Ishikawa (cell line): Measurements from ENCODE around the gene SV2B.

Experiments used
- CEBPB ChIP-seq: IDR thresholded peaks from 2 replicates; pipeline ENCODE4 v1.6.1; 2012
- CREB1 ChIP-seq: IDR thresholded peaks from 2 replicates; pipeline ENCODE4 v1.6.1; 2012; ENCODE audit warnings: low read depth
- EGR1 ChIP-seq: IDR thresholded peaks from 2 replicates; pipeline ENCODE4 v1.6.1; 2012
- EP300 ChIP-seq: IDR thresholded peaks from 2 replicates; pipeline ENCODE4 v1.6.1; 2012; ENCODE audit warnings: borderline replicate concordance
- FOXM1 ChIP-seq: IDR thresholded peaks from 2 replicates; pipeline ENCODE4 v1.6.1; 2012; ENCODE audit warnings: low read depth, borderline replicate concordance
- NFIC ChIP-seq: IDR thresholded peaks from 2 replicates; pipeline ENCODE4 v1.6.1; 2012
- RAD21 ChIP-seq: IDR thresholded peaks from 2 replicates; pipeline ENCODE4 v1.6.1; 2012; ENCODE audit warnings: low read depth
- TAF1 ChIP-seq: IDR thresholded peaks from 2 replicates; pipeline ENCODE4 v1.6.1; 2012; ENCODE audit warnings: low read depth, mild to moderate bottlenecking
- TCF12 ChIP-seq: IDR thresholded peaks from 2 replicates; pipeline ENCODE4 v1.6.1; 2012; ENCODE audit warnings: low read depth
- TEAD4 ChIP-seq: IDR thresholded peaks from 2 replicates; pipeline ENCODE4 v1.6.1; 2012
- YY1 ChIP-seq: IDR thresholded peaks from 2 replicates; pipeline ENCODE4 v1.6.1; 2012; ENCODE audit warnings: low read depth
- ZBTB7A ChIP-seq: IDR thresholded peaks from 2 replicates; pipeline ENCODE4 v1.6.1; 2012; ENCODE audit warnings: low read depth
- TF ChIP-seq, protein P1 (sequence below): IDR thresholded peaks from 2 replicates; pipeline ENCODE4 v1.6.1; 2012
- TF ChIP-seq, protein P2 (sequence below): IDR thresholded peaks from 2 replicates; pipeline ENCODE4 v1.6.1; 2012
- TF ChIP-seq, protein P3 (sequence below): IDR thresholded peaks from 2 replicates; pipeline ENCODE4 v1.6.1; 2012; ENCODE audit warnings: low read depth, mild to moderate bottlenecking

The SV2B gene

GRCh38 chr15:91254766-91255165 lies 154.7 kb downstream of the SV2B start:
- TF ChIP-seq CREB1 (no peak), EGR1 (no peak), EP300 (no peak), TCF12 (no peak), NFIC (no peak), YY1 (no peak)
- TF ChIP-seq, protein P1, sequence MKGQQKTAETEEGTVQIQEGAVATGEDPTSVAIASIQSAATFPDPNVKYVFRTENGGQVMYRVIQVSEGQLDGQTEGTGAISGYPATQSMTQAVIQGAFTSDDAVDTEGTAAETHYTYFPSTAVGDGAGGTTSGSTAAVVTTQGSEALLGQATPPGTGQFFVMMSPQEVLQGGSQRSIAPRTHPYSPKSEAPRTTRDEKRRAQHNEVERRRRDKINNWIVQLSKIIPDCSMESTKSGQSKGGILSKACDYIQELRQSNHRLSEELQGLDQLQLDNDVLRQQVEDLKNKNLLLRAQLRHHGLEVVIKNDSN = peak; percentile 23; the same call in 1 of the 2 replicates
- TF ChIP-seq, protein P2, sequence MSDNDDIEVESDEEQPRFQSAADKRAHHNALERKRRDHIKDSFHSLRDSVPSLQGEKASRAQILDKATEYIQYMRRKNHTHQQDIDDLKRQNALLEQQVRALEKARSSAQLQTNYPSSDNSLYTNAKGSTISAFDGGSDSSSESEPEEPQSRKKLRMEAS = no peak

DNA sequence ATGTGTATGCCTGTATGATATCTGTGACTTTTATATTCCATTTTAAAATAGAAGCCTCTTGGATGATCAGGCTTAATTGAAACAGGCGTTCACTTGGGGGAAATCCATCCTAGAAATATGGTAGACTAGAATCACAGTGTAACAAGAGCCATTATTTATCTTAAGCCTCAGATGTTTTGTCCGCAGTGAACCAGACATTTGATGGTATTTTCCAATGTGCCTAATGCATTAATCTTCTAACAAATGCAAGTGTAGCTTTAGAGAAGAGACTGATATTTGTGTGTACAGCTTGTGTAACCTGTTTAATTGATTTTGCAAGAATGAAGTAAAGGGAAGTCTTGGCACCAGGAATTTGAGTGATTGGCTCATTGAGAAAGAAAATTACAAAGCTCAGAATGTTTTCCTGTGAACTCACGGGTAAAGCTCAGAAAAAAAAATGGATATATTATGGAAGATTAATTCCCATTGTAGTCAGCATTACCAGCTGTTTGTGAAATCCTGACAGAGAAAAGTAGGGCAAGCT lies 155.7 kb downstream of the SV2B start:
- TF ChIP-seq CEBPB (no peak), TCF12 (no peak), TEAD4 (no peak), EGR1 (no peak)
- TF ChIP-seq, protein P3, sequence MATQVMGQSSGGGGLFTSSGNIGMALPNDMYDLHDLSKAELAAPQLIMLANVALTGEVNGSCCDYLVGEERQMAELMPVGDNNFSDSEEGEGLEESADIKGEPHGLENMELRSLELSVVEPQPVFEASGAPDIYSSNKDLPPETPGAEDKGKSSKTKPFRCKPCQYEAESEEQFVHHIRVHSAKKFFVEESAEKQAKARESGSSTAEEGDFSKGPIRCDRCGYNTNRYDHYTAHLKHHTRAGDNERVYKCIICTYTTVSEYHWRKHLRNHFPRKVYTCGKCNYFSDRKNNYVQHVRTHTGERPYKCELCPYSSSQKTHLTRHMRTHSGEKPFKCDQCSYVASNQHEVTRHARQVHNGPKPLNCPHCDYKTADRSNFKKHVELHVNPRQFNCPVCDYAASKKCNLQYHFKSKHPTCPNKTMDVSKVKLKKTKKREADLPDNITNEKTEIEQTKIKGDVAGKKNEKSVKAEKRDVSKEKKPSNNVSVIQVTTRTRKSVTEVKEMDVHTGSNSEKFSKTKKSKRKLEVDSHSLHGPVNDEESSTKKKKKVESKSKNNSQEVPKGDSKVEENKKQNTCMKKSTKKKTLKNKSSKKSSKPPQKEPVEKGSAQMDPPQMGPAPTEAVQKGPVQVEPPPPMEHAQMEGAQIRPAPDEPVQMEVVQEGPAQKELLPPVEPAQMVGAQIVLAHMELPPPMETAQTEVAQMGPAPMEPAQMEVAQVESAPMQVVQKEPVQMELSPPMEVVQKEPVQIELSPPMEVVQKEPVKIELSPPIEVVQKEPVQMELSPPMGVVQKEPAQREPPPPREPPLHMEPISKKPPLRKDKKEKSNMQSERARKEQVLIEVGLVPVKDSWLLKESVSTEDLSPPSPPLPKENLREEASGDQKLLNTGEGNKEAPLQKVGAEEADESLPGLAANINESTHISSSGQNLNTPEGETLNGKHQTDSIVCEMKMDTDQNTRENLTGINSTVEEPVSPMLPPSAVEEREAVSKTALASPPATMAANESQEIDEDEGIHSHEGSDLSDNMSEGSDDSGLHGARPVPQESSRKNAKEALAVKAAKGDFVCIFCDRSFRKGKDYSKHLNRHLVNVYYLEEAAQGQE = no peak

DNA sequence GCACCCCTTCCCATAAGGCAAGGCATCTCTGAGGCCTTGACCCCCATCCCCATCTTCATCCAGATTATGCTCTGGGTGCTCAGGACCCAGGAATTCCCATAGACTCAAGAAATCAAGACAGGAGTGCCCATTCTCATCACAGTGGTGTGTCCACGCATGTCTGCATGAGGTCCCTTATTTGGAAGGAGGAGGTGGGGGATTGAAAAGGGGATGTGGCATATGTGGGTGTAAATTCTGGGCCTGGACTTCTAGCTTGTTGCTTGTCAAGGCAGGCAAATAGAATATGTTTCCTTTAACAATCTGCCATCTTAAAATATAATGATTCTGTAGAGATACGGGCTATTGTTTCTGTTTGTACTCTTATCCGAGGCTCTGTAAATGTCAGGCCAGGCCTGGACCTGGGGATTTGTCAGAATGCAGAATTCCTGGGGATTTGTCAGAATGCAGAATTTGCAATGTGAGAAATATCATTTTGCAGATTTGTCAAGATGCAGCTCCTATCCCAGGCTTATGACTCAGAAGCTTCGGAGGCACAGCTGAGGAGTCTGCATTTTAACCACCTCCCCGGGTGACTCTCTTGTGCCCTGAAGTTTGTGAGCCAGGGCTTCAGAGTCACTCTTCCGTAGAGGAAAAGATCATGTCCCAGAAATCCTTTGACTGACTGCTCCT lies 157.8 kb downstream of the SV2B start:
- no peak for TF ChIP-seq NFIC
- TF ChIP-seq CREB1 = no peak
- TF ChIP-seq YY1 = no peak
- no peak for TF ChIP-seq CEBPB
- no peak for TF ChIP-seq FOXM1
- no peak for TF ChIP-seq RAD21

- TF ChIP-seq, protein P1 = no peak
- TF ChIP-seq CREB1 (no peak), TAF1 (no peak), EP300 (no peak), YY1 (no peak), CEBPB (no peak)
- TF ChIP-seq, protein P2 = no peak
Observed at GRCh38 chr15:91258415-91258759, 158.3 kb downstream of the SV2B start.

GRCh38 chr15:91259077-91259476 lies 159.0 kb downstream of the SV2B start:
- TF ChIP-seq, protein P2 = no peak
- TF ChIP-seq, protein P1 = no peak
- TF ChIP-seq RAD21 (no peak), CREB1 (no peak), CEBPB (no peak), NFIC (no peak), TCF12 (no peak), ZBTB7A (no peak), FOXM1 (no peak), EP300 (no peak), EGR1 (no peak), TEAD4 (no peak), TAF1 (no peak), YY1 (no peak)
- TF ChIP-seq, protein P3 = no peak

GRCh38 chr15:91261345-91261744 lies 161.3 kb downstream of the SV2B start:
- TF ChIP-seq TAF1 (no peak), TCF12 (no peak), EP300 (no peak), CEBPB (no peak), TEAD4 (no peak), YY1 (no peak), NFIC (no peak), ZBTB7A (no peak), FOXM1 (no peak), CREB1 (no peak), RAD21 (no peak)
- TF ChIP-seq, protein P3 = no peak
- TF ChIP-seq, protein P1 = no peak
- TF ChIP-seq, protein P2 = no peak
